HG03520 (cell line): ENCODE results near the gene H1-8.

Source experiments
- ATAC-seq: cut with Tn5 transposase; IDR thresholded peaks from one replicate; pipeline ENCODE4 v1.9.1; 2021; ENCODE audit warnings: mild to moderate bottlenecking, moderate library complexity; ENCODE audit not compliant: unreplicated experiment

The H1-8 gene

DNA sequence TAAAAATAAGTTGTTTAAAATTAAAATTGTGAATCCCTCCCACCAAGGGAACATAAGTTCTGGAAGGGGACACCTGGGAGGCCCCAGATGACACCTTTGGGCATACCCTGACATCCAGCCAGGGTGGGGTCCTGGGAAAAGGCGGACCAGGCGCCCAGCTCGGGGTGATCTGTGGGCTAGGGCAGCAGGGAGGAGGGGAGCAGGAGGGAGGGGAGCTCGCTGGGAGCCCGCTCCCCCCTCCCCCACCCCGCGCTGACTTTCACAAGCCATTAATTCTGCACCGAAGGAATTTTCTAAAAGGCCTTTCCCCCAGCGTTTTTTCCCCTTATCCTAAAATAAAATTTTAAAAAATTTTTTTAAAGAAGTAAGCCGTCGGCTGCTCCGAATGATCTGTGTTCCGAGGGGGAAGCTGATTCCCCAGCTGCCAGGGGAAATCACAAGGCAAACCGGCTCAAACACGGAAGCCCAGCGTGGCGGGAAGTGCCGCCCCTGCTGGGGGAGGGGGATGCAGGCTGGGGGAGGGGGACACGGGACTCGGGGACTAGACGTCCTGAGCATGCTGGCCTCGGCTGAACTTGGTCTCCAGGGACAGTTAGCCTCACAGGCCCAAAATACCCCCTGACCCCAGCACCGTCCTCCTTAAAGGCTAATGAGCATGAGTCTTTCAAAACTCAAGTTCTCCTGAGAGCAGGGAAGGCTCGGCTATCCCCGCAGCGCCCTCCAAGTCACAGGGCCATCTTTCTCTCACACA lies 49.6 kb downstream of the H1-8 start:
- ATAC-seq = no peak

DNA sequence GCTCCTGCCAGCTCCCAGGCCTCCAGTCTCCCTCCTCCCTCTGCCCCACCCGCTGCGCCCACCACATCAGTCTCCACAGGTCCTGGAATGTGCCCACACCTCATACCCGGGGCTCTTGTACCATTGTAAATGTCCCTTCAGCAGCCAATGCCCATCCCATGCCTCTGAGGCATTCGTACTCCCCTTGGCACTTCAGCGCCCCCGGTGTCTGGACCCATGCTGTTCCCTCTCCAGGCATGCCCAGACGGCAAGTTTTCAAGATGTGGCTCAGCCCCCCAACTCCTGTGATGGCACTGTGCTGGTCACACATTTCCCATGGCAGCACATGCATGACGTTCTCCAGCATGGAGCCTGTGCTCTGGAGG lies 50.2 kb downstream of the H1-8 start:
- no peak for ATAC-seq

DNA sequence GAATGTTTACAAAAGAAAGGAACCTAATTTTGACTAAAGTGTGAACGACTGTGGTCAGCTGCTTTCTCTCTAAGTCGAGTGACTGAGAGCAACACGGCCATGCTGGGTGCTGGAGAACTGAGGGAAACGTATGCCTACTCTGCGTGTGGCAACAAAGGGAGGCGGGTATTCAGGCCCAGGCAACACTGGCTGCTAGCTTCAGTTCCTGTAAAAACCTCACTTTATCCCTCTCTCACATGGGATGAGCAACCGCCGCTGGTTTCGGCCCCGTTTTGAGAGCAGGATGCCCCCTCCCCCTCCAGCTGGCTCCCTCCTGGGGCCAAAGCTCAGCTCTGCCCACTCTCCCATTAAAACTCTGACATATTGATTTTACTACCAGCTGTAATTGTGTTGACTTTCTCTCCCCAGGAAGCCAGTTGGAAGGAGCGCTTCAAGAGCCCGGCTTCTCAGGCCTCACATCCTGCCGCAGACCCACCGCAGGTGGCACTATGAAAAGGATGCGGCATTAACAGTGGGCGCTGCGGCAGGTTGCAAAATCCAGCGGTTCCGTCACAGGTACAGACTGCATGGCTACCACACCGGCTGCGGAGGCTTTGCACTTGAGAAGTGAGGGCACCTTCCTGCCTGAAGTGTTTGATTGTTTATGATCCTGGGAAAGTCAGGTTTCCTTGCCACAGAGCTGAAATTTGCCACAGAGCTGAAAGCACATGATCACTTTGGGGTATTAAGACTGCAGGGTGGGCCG lies 50.8 kb downstream of the H1-8 start:
- no peak for ATAC-seq

DNA sequence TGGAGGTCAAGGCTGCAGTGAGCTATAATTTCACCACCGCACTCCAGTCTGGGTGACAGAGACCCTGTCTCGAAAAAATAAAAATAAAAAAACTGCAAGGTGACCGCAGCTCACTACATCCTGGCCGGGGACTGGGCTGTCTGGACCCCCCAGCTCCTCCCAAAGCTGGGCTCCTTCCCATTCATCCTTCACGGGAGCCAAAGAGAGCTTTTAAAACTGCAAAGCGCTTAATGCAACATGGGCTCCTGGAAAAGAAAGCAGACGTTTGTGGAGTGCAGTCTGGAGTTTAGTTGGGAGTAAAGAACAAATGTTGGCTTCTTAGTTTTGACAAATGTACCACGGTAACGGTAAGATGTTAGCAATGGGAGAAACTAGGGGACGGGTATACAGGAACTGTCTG lies 51.4 kb downstream of the H1-8 start:
- ATAC-seq = no peak

DNA sequence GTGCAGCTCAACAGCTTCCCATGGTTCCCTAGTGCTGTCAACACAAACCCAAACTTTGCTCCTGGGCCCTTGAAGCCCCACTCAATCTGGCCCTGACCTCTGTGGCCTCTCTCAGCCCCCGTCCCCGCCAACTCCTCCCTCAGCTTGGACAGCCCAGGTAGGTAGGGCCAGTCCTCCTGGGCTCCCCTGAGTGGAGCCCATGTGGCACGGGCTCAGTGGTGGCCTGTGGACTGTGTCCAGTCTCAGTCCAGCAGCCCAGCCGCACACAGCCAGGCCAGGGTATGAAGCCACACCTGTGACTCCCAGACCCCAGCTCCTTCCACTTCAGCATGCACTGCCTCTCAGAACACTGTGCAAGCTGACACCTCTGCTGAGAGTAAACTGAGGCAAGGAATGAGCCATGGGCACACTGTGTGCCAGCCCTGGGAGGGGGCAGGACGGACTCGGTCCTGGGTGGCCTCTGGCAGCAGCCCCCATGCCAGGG lies 52.0 kb downstream of the H1-8 start:
- no peak for ATAC-seq

DNA sequence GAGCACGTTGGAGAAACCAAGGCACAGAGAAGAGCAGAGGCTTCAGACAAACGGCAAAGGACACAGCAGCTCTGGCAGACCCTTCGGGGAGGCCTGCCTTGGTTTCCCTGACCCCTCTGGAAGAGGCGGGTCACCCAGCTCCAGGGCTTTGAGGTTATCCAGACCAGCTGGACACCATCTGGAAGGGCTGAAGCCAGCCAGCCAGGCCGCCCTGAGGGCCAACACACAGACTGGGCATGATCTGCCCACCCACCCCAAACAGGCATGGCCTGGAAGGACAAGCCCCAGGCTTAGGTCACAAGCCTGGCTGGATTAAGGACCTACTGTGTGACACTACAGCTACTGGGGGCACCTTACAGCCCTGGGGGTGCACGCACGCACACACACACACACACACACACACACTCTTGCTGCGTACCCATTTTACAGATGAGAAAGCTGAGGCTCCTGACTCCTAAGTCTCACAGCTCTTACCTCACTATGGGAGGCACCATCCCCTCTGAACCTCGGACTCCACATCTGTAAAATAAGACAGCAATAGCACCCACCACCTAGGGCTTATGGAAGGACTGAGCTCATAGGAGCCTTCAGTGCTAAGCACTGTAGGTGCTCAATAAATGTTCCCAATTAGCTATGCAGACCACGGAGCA lies 52.7 kb downstream of the H1-8 start:
- ATAC-seq = no peak

DNA sequence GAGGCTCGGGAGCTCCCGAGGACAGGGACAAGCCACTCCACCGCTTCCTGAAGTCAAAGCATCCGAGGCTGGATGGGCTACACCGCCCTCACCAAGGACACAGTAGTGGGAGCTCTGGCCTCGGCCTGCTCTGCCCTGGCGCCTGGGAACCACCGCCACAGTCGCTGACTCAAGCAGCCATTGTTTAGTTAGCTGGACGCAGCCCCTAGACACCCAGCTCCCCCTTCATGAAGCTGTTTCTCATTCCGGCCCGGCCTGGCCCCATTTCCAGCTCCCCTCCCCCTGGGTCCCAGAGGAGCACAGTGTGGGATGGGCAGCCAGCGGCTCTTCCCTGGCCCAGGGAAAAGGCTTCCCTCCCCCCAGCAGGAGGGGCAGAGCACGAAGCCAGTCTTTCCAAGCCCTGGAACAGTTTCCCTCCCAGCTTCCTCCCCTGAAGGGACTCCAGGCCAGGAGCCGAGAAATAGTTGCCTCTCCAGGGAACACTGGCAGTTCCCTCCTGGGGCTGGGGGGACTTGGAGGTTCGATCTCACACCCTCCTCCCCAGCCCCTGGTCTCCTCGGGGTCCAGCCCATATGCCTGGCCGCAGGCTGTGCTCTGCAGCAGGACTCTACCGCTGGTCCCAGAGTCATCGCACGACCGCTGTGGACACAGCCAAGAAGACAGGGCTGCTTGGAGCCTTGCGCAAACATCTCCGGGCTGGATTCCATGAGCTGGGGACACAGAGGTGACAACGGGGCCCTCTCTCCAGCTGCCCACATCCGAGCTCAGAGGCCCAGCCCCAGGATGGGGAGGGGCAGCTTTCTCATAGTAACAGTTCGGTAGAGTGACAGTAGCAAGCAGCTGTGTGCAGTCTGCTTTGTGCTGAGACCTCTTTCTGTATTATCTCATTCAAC lies 53.5 kb downstream of the H1-8 start:
- no peak for ATAC-seq

DNA sequence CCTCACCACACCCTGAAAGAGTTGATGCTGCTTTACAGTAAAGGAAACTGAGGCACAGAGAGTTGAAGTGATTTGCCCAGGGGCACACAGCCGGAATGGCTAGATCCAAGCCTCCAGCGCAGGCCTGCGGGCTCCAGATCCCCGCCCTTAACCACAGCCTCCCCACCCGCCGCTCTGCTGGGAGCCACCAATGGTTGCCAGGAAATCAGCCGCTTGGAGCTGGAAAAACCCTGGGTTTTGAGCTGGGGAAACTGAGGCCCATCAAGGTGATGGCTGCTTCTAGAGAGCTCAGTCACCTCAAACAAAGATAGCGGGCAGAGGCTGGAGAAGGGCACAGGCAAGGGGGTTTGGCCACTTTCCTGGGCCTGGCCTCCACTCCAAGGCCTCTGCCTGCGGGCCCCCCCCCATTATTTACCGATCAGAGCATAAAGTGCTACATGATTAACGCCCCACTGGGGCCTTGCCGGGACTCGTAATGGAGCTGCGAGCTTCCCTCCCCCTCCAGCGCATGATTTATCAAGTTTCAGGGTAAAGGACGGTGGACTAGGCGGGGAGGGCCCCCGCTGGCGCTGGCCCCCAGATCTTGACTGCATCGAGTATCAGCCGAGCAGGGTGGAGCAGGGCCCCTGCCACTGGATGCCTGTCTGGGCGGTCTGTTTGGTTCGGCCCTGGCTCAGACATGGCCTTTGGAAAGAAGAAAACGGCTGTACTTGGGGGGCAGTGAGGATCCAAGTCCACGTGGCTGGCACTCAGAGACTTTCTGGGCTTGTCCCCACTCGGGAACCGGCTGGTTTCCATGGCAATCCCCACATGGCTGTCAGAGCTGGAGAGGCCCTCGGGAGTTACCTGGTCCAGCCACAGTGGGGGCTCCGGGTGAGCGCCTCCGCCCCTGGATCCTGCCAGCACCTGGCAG lies 54.4 kb downstream of the H1-8 start:
- ATAC-seq = no peak

DNA sequence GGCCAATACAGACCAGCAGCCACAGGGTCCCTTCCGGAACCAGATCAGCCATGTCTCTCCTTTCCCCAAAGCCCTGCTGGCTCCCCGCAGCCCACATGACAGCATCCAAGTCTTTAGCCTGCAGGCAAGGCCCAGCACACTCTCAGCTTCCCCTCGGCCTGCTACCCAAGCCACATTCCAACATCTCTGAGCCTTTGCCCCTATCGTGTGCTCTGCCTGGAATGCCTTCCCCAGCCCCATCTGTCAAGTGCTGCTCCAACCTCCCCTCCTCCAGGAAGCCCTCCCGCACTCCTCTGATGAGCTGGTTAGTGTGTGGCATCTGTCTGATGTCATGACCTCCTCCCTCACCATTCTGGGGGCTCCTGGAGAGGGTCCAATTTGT lies 55.0 kb downstream of the H1-8 start:
- no peak for ATAC-seq

DNA sequence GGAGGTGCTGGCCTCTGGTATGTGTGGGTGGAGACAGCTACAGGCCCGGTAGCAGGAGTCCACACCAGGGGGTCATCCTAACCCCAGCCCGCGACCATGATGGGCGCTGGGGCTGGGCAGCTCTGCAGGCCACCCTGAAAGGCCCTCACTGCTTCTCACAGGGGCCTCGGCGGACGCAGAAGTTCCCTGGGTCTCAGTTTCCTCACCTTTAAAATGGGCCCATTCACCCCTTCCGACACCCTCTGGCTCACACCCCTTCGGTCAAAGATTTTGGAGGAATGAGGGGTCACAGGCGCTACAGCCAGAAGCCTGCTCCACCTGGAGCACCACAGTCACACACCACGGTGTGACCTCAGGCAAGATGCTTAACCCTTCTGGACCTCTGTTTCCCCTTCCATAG lies 55.5 kb downstream of the H1-8 start:
- no peak for ATAC-seq

DNA sequence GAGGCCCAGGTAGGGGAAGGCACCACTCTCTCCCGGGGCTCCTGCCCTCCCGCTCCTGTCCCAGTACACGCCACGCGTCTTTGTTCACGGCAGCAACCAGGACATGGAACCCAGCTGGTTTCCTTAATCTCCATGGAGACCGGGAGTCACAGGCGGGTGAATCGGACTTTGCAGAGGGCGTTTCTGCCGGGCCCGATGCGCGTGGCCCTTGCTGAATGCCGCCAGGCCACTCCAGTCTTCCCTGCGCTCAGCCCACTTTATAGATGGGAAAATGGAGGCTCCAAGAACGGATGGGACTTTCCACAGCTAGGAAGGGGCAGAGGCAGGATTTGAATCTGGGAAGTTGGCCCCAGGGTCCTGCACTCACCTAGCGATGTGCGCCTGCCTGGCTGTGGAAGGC lies 56.1 kb downstream of the H1-8 start:
- ATAC-seq = no peak

DNA sequence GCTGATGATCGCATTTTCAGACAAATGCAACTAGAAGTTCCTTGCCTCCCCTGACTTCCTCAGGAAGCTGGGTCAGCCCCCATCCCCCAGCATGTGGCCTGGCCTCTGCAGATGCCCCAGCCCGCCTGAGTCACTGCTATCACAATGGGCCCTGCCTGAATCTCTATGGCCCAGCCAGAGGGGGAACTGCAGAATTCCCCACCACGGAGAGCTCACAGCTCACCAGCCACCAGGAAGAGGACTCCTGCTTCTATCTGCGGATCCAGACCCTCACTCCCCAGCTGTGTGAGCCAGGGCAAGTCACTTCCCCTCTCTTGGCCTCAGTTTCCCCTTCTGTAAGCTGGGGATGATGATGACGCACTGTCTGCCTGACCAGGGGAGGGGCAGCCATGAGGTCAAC lies 56.6 kb downstream of the H1-8 start:
- no peak for ATAC-seq

DNA sequence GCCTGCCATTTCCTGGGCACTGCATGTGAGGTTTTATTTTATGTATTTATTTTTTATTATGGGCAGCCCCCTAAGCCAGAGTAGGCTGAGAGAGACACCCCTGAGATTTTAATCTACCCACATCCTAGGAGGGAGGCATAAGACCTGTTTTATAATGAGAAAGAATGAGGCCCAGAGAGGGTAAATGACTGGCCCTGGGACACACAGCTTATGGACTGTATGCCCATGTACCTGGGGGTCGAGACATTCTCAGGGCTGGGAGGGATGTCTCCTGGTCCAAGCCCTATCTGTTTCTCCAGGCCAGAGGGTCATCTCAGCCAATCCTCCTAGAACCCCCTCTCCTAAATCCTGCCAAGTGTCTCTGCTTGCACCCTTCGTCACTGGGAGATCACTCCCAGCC lies 57.4 kb downstream of the H1-8 start:
- ATAC-seq = no peak
